K562 (cell line): ENCODE data around the gene POU2AF1. TPM values are rescaled to one million over a fixed set of nuclear protein-coding genes. Genes with fewer than 3 reads are reported as not detected.

Source experiments
- ATAC-seq: fragments of 200-7000 bp; cut with Tn5 transposase; 3 replicates; pipeline ENCODE4 v1.9.1; 2020; ENCODE audit warnings: moderate library complexity
- BruUV-seq: library from RNA; stranded (reverse); fragments of 400-500 nt; replicated peaks from 2 replicates; lab custom pipeline; 2021; lab: Mats Ljungman, UMichigan
- CTCF ChIA-PET: fragments of 300-600 bp; formaldehyde crosslinking; extraction: SDS; loops from one replicate; lab custom pipeline; 2021; ENCODE audit warnings: low intra/inter-chr PET ratio; lab: Yijun Ruan, JAX
- POLR2A ChIA-PET: fragments of 300-600, 350-650 bp; sonication (Branson Sonifier 250); formaldehyde crosslinking; extraction: SDS; loops from one replicate; lab custom pipeline; 2021; ENCODE audit warnings: antibody characterized with exemption, inconsistent platforms; lab: Yijun Ruan, JAX
- DNase-seq, 4 experiments: peaks; one replicate each; pipeline versions ENCODE4 v3.0.0 to v3.0.0-alpha.2; 2011 to 2018; ENCODE audit warnings: low spot score in 3 of 4, mixed read lengths in 3 of 4; ENCODE audit errors: extremely low read depth in 1 of 4
- FAIRE-seq: peaks from 2 replicates; lab custom pipeline; 2011; peaks lifted over from hg19 to GRCh38; lab: Jason Lieb, UNC
- H2AFZ ChIP-seq: 2 replicates; pipeline ENCODE4 v1.6.0; 2011; ENCODE audit warnings: low read depth, low read length, control low read depth, inconsistent platforms
- H3K27ac ChIP-seq: fragments of 200-600 bp; 3 replicates; pipeline ENCODE4 v1.8.0; 2011; ENCODE audit warnings: low read depth, mild to moderate bottlenecking, control low read depth, inconsistent platforms, low read length, moderate library complexity, mixed read lengths; ENCODE audit errors: extremely low read depth
- H3K27me3 ChIP-seq, 2 experiments: fragments of 300-600 bp in 1 of 2; 2 replicates in 1 of 2; 3 replicates in 1 of 2; pipeline versions ENCODE4 v1.6.0 to v1.8.0; 2011; ENCODE audit warnings: inconsistent platforms in 2 of 2, low read length in 2 of 2, mild to moderate bottlenecking in 1 of 2, mixed read lengths in 1 of 2, moderate library complexity in 1 of 2; ENCODE audit not compliant: control insufficient read depth in 2 of 2, insufficient read depth in 2 of 2
- H3K36me3 ChIP-seq: fragments of 300-600 bp; 3 replicates; pipeline ENCODE4 v1.8.0; 2011; ENCODE audit warnings: mild to moderate bottlenecking, low read length, inconsistent platforms; ENCODE audit not compliant: control insufficient read depth, insufficient read depth
- H3K4me1 ChIP-seq, 2 experiments: fragments of 200-600 bp in 1 of 2; replicated peaks in 1 of 2; 2 replicates in 1 of 2; 3 replicates in 1 of 2; pipeline versions ENCODE4 v1.5.1 to v1.8.0; 2011; ENCODE audit warnings: inconsistent platforms in 2 of 2, low read length in 2 of 2, mild to moderate bottlenecking in 1 of 2, mixed read lengths in 1 of 2, moderate library complexity in 1 of 2; ENCODE audit not compliant: control insufficient read depth in 2 of 2, insufficient read depth in 2 of 2
- H3K4me2 ChIP-seq: 2 replicates; pipeline ENCODE4 v1.6.1; 2011; ENCODE audit warnings: low read length, control low read depth, inconsistent platforms, mixed read lengths; ENCODE audit not compliant: insufficient read depth
- H3K4me3 ChIP-seq: fragments of 200-600 bp; sonication (generic), shearing (Covaris generic); 2 replicates; pipeline ENCODE4 v1.5.1; 2016; ENCODE audit warnings: control low read depth, inconsistent platforms
- H3K79me2 ChIP-seq: fragments of 200-600 bp; 3 replicates; pipeline ENCODE4 v1.8.0; 2011; ENCODE audit warnings: low read length, inconsistent platforms; ENCODE audit not compliant: control insufficient read depth, insufficient read depth
- H3K9ac ChIP-seq, 2 experiments: 2 replicates each; pipeline versions ENCODE4 v1.6.0 to v1.6.1; 2011; ENCODE audit warnings: low read depth in 2 of 2, low read length in 2 of 2, control low read depth in 1 of 2, inconsistent platforms in 1 of 2, mild to moderate bottlenecking in 1 of 2, mixed read lengths in 1 of 2; ENCODE audit not compliant: insufficient read depth in 1 of 2
- H3K9me1 ChIP-seq: one replicate; pipeline ENCODE4 v1.6.0; 2011; ENCODE audit warnings: inconsistent platforms, mild to moderate bottlenecking, low read length, moderate library complexity; ENCODE audit not compliant: control insufficient read depth, insufficient read depth
- H3K9me3 ChIP-seq: replicated peaks from 2 replicates; pipeline ENCODE4 v1.5.1; 2011; ENCODE audit warnings: low read depth, low read length, inconsistent platforms; ENCODE audit not compliant: control insufficient read depth, insufficient read depth
- H4K20me1 ChIP-seq: replicated peaks from 2 replicates; pipeline ENCODE4 v1.6.1; 2011; ENCODE audit warnings: low read length, inconsistent platforms, mixed read lengths; ENCODE audit not compliant: control insufficient read depth, insufficient read depth
- ADNP ChIP-seq: fragments of 200-800 bp; sonication (Bioruptor generic); IDR thresholded peaks from 2 replicates; pipeline ENCODE4 v1.6.1; 2016; ENCODE audit warnings: missing genetic modification characterization, missing compliant biosample characterization
- DPF2 ChIP-seq: fragments of 450-650 bp; IDR thresholded peaks from 2 replicates; pipeline ENCODE4 v1.6.1; 2016
- ELK3 ChIP-seq: fragments of 450-650 bp; formaldehyde crosslinking; IDR thresholded peaks from 2 replicates; pipeline ENCODE4 v1.4.0; 2020; ENCODE audit warnings: mild to moderate bottlenecking
- ETV1 ChIP-seq: fragments of 450-650 bp; conservative IDR thresholded peaks from 2 replicates; pipeline ENCODE4 v1.6.1; 2016; ENCODE audit warnings: missing genetic modification characterization, control low read depth, low read depth, missing compliant biosample characterization
- GTF2A2 ChIP-seq: IDR thresholded peaks from 2 replicates; pipeline ENCODE4 v1.6.1; 2016; ENCODE audit warnings: mild to moderate bottlenecking, missing genetic modification characterization, missing compliant biosample characterization
- HINFP ChIP-seq: fragments of 450-650 bp; conservative IDR thresholded peaks from 2 replicates; pipeline ENCODE4 v1.6.1; 2016; ENCODE audit warnings: missing genetic modification characterization, low read depth, mild to moderate bottlenecking, control low read depth, missing compliant biosample characterization
- ID3 ChIP-seq, 2 experiments: fragments of 250-450 bp in 1 of 2; fragments of 450-650 bp in 1 of 2; sonication (Bioruptor Pico) in 1 of 2; IDR thresholded peaks; 2 replicates each; pipeline versions ENCODE4 v1.6.1 to v1.8.0; 2016 to 2021; ENCODE audit warnings: mild to moderate bottlenecking in 2 of 2, moderate library complexity in 2 of 2, missing compliant biosample characterization in 1 of 2, missing genetic modification characterization in 1 of 2
- LARP7 ChIP-seq: fragments of 450-650 bp; IDR thresholded peaks from 2 replicates; pipeline ENCODE4 v1.6.1; 2016
- NR0B1 ChIP-seq: fragments of 450-650 bp; IDR thresholded peaks from one replicate; pipeline ENCODE4 v1.6.1; 2018; ENCODE audit warnings: mild to moderate bottlenecking, moderate library complexity; ENCODE audit not compliant: partially characterized antibody
- PURB ChIP-seq: sonication (generic); formaldehyde crosslinking; IDR thresholded peaks from 2 replicates; pipeline ENCODE4 v1.9.0; 2021; ENCODE audit warnings: low read depth, mild to moderate bottlenecking, missing genetic modification reagents
- RBM15 ChIP-seq: fragments of 200-400 bp; formaldehyde crosslinking; IDR thresholded peaks from 2 replicates; pipeline ENCODE4 v1.6.1; 2018; ENCODE audit warnings: mild to moderate bottlenecking, low read length, moderate library complexity; ENCODE audit not compliant: insufficient read depth
- RNF219 ChIP-seq: fragments of 250-450 bp; sonication (Bioruptor Pico); IDR thresholded peaks from 2 replicates; pipeline ENCODE4 v1.5.0; 2022; ENCODE audit warnings: mild to moderate bottlenecking
- ZZZ3 ChIP-seq: fragments of 450-650 bp; IDR thresholded peaks from 2 replicates; pipeline ENCODE4 v1.6.1; 2016; ENCODE audit warnings: antibody characterized with exemption, mild to moderate bottlenecking, moderate library complexity
- WGBS: fragments of 100-300 bp; shearing (Covaris generic); methylation state at CpG from one replicate; pipeline ENCODE4 v1.1.6; 2016; ENCODE audit warnings: low coverage, mixed read lengths; ENCODE audit not compliant: insufficient coverage; ENCODE audit errors: missing lambda C conversion rate; 5-methylcytosine and 5-hydroxymethylcytosine counted together
- in situ Hi-C: fragments of 300-500 bp; cut with MboI; formaldehyde crosslinking; loops from 4 replicates; pipeline ENCODE4 v1.15.0; 2018; ENCODE audit warnings: inconsistent platforms, mixed read lengths
- intact Hi-C: fragments of 100-400 bp; cut with micrococcal nuclease; formaldehyde crosslinking; loops from 2 replicates; pipeline ENCODE4 v1.14.2; 2022
- polyA plus RNA-seq, 8 experiments: library from polyadenylated mRNA; depleted of rRNA in 4 of 8; stranded (reverse) in 5 of 8; unstranded in 3 of 8; fragments of >200 nt; fragmentation: Nextera tagmentation in 2 of 8; fragmentation: Illumina TruSeq in 1 of 8; extraction: Ambion mirVana in 2 of 8; extraction: Trizol in 1 of 8; gene quantifications; 2 replicates each; pipeline versions ENCODE4 v1.2.1 to v1.2.3, GENCODE V29; 2011 to 2014; ENCODE audit warnings: inconsistent platforms in 1 of 8, missing spikeins in 1 of 8
- total RNA-seq, 7 experiments: library from RNA; depleted of rRNA in 6 of 7; stranded (reverse); fragments of >200 nt in 6 of 7; fragmentation: Illumina TruSeq in 2 of 7; extraction: Trizol in 2 of 7; gene quantifications; 2 replicates each; pipeline versions ENCODE4 v1.2.1 to v1.2.3, GENCODE V29; 2011 to 2021; ENCODE audit warnings: low replicate concordance in 1 of 7

The POU2AF1 gene
- total and polyA plus RNA-seq, 9 of the 15 experiments (the other 6 are each of a cell fraction or from before 2014, with no cell fraction given), result 0.09 TPM; not detected in 8

DNA sequence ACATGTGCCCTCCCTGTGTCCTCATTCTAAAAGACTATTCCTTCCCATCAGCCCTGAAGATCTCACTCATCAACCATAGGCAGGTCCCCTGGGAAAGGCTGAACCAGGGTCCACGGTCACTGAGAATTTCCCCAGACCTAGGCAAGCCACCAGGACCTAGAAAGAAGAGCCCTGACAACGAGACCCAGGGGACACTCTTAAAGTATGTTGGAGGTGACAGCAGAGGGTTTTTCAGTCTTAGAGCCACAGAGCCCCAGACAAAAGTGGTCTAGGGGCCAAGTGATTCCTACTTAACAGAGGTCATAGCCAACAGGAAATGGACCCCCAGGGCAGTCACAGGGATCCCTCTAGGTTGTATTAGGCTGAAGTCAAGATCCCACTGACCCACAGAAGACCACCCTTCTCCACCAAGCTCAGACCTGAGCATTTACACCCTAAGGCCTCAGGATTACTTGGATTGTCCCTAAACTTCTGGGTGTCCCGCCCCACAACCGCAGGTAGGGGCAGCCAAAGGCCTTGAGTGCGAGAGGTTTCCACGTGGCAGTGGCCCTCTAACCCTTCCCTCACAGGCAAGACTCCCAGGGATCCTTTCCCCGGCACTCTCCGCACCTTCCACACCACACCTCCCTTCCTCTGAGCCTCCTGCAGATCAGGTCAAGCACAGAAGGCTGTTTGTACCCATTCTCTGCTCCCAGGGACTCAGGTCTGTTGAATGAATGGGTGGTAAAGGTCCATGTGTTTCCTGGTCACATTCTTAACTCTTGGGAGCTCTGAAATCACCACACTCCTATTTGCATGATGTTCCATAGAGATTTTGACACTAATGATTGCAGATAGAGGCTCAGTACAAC, 12.3 kb downstream of the POU2AF1 start:
- ChIA-PET POLR2A (no interaction called here), CTCF (no interaction called here)
- Histone ChIP-seq H3K4me2 (no peak overlapping the region), H3K4me1 (no peaks in the 10 kb centered on the region), H3K36me3 (no peaks in the 10 kb centered on the region), H3K9ac (no peak overlapping the region), H2AFZ (no peak overlapping the region), H3K27me3 (0 out of 5 replicates have a peak, but pooled peaks cover 0 to 4% of the 10 kb centered on the region in 2 experiments), H3K4me3 (no peak overlapping the region), H4K20me1 (no peaks in the 10 kb centered on the region), H3K9me1 (no peaks in the 10 kb centered on the region), H3K27ac (no peak overlapping the region), H3K9me3 (no peaks in the 10 kb centered on the region), H3K79me2 (no peaks in the 10 kb centered on the region)
- in situ Hi-C loops (no loop called here), intact Hi-C loops (no loop called here)
- no peak for FAIRE-seq
- DNase-seq, result no peak
- TF ChIP-seq ID3 (CRISPR knock-in tag; IDR thresholded peaks at IDR 0.05), result no peak
- TF ChIP-seq ID3 (tag; IDR thresholded peaks at IDR 0.05), result no peak
- no peak for TF ChIP-seq LARP7
- no peak for TF ChIP-seq RBM15
- TF ChIP-seq RNF219 (CRISPR knock-in tag), result no peak
- no peak for TF ChIP-seq ELK3 (CRISPR knock-in tag)
- TF ChIP-seq GTF2A2 (tag), result no peak
- no peak for TF ChIP-seq ETV1 (tag)
- no peak for TF ChIP-seq DPF2
- TF ChIP-seq ADNP (tag), result no peak
- TF ChIP-seq HINFP, result no peak
- TF ChIP-seq PURB (CRISPR knock-in tag), result no peak
- TF ChIP-seq ZZZ3, result no peak
- TF ChIP-seq NR0B1, result no peak
- 0% methylated on average over 8 of the region's 8 CpGs for WGBS
- no TSS peak for BruUV-seq
- ATAC-seq, result no peak
